GM21390 (cell line): ENCODE results near the gene B4GALT3.

Source experiments
- ATAC-seq: cut with Tn5 transposase; IDR thresholded peaks from one replicate; pipeline ENCODE4 v1.9.1; 2021; ENCODE audit not compliant: unreplicated experiment

The B4GALT3 gene

DNA sequence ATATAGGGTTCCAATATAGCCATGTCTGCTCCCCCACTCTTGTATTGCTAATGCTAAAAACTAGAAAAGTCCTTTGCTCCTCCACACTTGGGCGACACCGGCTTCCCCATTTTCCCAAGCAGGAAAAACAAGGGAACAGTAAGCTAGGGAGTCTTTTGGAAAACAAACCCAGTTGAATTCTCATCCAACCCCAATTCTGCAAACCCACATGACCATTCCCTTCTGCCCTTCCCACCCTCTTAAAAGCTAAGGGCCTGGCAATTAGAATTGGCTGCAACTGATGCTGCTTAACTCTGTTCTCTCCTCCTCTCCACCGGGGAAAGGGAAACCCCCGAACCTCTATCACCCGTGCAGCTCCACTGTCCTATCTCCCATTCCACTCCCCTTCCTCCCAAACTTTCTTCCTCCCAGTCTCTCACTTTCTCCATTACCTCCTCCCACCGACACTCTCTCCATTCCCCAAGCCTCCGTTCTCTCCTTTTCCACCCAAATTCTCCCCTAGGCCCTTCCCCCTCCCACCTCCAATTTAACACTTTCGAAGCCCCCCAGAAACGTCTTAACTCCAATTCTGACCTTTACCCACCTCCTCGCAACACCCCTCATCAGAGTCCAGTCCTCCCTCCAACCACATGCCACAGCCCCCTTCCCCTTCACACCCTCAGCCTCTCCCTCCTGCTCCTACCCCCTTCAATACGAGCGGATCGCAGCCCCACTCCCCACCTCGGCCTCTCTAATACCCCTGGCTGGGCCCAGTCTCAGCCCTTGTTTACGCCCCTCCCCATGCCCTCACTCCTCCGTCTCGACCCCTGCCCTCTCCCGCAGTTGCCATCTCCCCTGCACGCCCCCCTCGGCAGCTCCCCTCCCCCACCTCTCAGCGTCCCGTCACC is 45.5 kb downstream of the B4GALT3 start:
- ATAC-seq, result no peak

- no peak for ATAC-seq
Observed at GRCh38 chr1:161130266-161130665, 47.0 kb downstream of the B4GALT3 start.

DNA sequence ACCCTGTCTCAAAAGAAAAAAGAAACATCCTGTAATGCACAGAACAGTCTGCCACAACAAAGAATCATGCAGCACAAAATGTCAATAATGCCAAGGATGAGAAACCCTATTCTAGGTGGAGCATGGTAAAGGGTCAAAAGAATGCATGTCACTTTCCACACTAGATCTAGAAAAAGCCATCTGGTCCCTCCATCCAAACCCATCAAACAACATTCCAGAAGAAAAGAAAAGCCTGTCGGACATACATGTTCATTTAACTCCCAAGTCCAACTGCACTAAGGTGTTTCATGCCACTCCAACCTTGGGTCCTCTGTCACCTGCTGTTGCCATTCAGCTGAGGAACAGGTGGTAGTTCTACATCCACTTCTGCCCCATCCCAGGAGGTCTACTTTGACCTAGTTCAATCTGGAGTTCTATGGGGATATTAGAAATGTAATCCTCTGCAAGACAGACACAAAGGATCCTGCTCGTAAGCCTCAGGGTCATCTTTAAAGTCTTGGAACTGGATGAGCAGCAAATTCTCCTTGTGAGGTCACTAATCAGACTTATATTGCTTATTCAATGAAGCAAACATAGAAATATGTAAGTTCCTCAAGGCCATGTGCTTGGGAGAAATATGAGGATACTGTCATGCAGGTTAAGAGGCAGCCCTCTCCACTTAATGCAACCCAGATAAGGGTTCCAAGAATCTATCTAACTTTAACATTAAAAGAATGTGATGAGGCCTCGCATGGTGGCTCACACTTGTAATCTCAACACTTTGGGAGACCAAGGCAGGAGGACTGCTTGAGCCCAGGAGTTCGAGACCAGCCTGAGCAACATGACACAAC is 48.5 kb downstream of the B4GALT3 start:
- no peak for ATAC-seq

DNA sequence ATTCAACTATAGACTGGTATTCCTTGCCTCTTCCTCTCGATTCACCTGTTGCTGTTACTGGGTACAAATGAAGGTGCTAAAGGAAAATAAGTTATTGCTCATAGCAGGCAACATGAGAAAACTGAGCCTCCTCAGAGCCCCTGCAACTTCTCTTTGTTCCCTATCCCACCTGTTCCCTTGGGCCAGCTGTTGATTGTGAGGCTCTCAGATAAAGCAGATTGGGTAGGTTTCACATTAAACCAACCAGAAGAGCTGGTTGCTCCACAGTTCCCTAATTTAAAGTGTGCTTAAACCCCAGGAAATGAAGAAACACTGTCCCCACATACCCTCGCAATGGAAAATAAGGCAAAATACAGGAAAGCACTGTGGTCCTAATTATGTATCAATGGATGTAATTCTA is 49.7 kb downstream of the B4GALT3 start:
- ATAC-seq, result no peak

DNA sequence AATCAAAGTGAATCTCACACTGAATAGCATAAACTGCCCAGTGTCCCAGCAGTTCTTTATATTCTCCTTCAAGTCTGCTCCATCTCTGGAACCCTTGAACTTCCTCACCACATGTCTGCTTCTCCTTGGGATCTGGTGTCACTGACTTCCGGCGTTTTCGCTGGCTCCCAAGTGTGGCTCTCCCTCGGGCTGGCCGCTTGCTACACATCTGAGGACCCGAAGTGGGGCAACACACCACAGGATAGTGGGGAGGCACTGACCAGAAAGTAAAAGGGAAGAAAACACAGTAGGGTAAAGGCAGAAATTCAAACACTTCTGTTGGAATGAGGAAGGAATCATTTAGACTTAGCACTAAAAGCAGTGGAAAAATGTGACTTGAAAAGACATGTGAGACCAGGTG is 54.3 kb downstream of the B4GALT3 start:
- no peak for ATAC-seq

DNA sequence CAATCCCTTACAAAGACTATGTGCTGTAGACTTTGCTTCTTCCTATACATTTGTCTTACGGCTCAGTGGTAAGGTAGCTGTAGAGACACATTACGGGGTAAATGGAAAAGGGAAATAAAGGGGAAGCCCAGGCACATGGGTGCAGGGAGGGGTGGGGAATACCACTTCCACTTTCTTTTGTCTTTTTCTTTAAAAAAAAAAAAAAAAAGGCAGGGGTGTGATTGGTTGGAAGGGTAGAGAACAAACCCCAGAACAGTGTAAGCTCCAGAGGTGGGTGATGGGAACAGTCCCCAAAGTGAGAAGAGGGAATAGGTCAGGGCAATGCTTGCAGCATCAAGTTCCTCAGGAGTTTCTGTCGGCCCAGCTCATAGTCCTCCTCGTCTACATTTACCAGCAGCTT is 55.5 kb downstream of the B4GALT3 start:
- no peak for ATAC-seq
